EH (cell line): Measurements from ENCODE around the gene SLC35F3.
"Not testable (repeated sequence)": the region's sequence is repeated elsewhere in the genome, so short reads cannot be mapped to it uniquely, and the experiment has no call there.

Experiments
- DNase-seq: peaks from one replicate; pipeline ENCODE4 v3.0.0-alpha.2; 2015; ENCODE audit warnings: low read depth

Gene SLC35F3

DNA sequence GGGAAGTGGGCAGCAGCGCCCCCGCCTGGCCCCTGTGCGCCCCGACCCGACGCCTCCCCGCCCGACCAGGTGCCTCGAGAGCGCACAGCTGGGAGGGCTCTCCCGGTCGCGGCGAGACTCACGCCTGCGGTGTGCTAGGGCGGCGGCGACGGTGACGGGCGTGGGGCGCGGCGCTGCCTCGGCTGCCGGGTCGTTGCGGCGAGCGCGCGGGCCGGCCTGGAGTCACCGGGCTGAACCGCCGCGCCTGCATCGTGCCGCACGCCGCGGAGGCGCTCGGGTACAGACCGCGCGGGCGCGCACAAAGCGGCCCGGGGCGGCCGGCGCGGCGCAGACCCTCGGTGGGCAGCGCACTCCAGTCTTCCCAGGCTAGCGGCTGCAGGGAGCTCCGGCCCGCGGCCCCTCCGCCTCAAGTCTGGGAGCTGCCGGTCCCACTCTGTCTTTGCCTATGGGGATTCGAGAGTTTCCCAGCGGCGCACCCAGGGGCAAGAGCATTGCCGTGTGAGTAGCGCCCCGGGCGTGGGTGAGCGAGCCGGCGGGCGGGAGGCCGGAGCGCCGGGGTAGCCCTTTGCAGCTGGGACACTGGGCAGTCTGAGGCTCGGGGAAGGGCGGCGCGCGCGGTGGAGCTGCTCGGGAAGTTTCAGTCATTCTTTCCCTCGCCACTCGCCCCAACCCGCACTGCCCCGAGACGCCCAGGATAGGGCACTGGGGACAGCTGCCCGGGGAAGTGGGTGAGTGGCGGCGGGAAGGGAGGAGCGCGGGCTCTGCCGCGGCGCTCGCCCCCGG is at the start of gene SLC35F3:
SLC35F3 (plus strand) TSS at position 44 of the 783 bp plus-strand sequence.
- peak; percentile 17 for DNase-seq

- no peak for DNase-seq
These were observed 45.0 kb upstream of the SLC35F3 start for GRCh38 chr1:233859446-233859845.

DNA sequence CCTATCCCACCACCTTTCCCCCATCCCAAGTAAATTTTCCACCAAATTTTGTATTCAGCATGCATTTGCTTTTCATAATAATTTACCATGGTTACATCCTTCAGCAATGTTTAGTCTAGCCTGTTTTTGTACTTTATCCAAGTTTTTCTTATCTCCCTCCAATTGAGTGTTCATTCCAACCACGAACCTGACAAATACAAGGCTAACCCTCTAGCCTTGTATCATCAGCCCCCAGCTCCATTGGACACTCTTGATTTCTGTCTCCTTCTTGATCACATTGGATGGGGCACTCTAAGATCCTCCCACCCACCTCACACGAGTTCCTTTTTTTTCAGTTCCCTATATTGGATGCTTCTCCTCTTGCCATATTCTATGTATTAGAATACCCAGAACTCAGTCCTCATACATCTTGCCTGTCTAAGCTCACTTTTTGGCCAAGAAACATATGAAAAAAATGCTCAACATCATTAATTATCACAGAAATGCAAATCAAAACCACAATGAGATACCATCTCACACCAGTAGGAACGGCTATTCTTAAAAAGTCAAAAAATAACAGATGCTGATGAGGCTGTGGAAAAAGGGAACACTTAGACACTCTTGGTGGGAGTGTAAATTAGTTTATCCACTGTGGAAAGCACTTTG is 40.5 kb upstream of the SLC35F3 start:
- no peak for DNase-seq

GRCh38 chr1:233864578-233864977 is 39.9 kb upstream of the SLC35F3 start:
- no peak for DNase-seq

DNA sequence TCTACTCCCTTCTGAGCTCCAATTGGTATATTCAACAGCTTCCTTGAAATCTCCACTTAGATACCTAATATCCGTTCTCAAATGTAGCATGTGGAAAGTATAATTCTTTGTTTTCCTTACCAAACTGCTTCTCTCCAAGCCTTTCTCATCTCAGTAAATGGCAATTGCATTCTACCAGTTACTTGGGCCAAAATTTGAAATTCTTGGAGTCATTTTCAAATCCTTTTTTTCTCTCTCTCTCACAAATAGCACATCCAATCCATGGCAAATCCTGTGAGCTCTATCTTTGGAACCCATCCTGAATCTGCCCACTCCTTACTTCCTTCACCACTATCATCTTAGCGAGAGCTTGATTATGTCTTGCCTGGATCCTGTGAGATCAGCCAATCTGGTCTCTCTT is 39.3 kb upstream of the SLC35F3 start:
- DNase-seq: no peak

- DNase-seq: no peak
These were observed 38.6 kb upstream of the SLC35F3 start for GRCh38 chr1:233865902-233866301.

- no peak for DNase-seq
These were observed 37.4 kb upstream of the SLC35F3 start for GRCh38 chr1:233867028-233867427.

DNA sequence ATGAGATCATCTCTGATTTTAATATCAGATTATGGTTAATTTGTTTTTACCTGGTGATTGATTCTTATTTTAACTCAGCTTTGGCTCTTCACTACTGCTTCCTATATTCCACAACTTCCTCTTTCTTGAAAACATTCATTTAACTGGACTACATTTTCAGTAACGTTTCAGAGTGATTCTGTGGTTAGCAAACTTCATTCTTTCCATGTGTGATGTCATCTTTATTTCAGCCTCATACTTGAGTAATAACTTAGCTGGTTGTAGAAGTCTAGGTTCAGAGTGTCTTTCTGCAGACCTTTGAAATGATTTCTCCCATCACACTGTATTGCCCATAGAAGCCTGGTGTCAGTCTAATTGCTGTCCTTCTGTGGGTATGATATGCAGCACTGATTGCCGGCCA is 36.0 kb upstream of the SLC35F3 start:
- DNase-seq: peak; percentile 9

GRCh38 chr1:233869680-233870079 is 34.8 kb upstream of the SLC35F3 start:
- no peak for DNase-seq

GRCh38 chr1:233873666-233874065 is 30.8 kb upstream of the SLC35F3 start:
- DNase-seq: no peak

GRCh38 chr1:233879841-233880240 is 24.6 kb upstream of the SLC35F3 start:
- no peak for DNase-seq

DNA sequence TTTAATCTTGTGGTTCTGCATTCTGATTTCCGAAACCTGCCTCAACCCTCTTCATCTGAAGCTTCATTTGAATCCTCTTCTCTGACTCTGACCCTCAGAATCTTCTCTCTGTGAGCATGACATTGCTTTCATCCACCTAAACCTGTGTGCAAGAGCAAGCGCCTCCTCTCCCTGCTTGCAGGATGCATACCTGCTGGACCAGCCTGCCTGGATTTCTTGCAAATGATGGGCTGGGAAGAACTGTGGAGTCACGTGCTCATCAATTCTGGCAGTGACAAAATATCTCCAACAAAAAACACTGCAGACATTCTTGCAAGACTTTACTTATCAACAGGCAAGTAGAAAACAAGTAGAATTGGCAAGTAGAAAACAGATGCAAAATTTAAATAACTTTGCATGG is 20.8 kb upstream of the SLC35F3 start:
- DNase-seq: no peak

DNA sequence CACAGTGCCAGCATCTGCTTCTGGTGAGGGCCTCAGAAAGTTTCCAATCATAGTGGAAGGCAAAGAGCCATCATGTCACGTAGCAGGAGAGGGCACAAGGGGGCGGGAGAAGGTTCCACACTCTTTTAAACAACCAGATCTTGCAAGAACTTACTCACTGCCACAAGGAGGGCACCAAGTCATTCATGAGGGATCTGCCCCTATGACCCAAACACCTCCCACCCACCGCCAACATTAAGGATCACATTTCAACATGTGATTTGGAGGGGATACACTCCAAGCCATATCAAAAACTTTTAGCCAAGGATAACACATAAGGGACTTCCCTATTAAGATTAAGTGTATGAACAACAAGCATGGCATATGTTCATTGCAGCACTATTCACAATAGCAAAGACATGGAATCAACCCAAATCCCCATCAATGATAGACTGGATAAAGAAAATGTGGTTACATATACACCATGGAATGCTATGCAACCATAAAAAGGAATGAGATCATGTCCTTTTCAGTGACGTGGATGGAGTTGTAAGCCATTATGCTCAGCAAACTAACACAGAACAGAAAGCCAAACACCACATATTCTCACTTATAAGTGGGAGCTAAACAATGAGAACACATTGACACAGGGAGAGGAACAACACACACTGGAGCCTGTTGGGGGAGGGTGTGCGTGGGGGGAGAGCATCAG is 19.9 kb upstream of the SLC35F3 start:
- DNase-seq: peak; percentile 27

DNA sequence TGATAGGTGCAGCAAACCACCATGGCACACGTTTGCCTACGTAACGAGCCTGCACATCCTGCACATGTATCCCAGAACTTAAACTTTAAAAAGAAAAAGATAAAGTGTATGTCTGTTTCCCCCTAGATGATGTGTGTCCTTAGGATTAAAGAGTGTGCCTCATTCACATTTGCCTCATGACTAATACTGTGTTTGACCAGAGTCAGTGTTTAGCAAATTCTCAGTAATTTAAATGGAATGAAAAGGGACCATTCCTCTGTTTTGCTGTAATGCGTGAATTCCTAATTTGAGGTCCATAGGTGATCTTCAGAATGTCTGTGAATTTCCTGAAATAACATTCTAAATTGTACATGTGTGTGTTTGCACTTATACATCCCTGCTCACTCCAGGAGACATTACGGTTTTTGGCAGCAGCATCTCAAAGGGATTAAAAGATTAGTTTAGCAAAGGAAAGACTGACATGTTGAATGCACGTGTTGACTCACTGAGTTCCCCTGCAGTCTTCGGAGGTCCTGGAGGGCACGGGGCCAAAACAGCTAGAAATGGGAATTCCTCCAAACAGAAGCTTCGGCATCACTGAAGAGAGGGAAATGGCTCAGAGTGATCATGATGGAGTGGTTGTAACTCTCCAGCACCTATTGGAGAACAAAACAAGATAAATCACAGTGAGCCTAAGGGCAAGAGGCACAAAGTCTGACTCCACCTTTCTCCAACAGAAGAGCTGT is 19.1 kb upstream of the SLC35F3 start:
- peak; percentile 24 for DNase-seq

DNA sequence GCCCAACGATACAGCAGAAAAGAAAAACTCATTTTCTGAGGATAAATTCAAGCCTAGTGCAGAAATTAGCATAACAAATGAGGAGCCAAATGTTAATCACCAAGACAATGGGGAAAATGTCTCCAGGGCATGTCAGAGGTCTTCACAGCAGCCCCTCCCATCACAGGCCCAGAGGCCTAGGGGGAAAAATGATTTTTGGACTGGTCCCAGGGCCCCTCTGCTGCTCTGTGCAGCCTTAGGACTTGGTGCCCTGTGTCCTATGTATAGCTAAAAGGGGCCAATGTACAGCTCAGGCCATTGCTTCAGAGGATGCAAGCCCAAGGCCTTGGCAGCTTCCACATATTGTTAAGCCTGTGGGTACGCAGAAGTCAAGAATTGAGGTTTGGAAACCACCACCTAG is 13.3 kb upstream of the SLC35F3 start:
- not testable (repeated sequence) for DNase-seq

GRCh38 chr1:233897325-233898162 is 6.9 kb upstream of the SLC35F3 start:
- DNase-seq: no peak

GRCh38 chr1:233901495-233901894 is 3.0 kb upstream of the SLC35F3 start:
- DNase-seq: no peak

GRCh38 chr1:233905416-233906051 is 1.1 kb downstream of the SLC35F3 start:
- DNase-seq: no peak

GRCh38 chr1:233907151-233907550 is 2.7 kb downstream of the SLC35F3 start:
- DNase-seq: no peak

DNA sequence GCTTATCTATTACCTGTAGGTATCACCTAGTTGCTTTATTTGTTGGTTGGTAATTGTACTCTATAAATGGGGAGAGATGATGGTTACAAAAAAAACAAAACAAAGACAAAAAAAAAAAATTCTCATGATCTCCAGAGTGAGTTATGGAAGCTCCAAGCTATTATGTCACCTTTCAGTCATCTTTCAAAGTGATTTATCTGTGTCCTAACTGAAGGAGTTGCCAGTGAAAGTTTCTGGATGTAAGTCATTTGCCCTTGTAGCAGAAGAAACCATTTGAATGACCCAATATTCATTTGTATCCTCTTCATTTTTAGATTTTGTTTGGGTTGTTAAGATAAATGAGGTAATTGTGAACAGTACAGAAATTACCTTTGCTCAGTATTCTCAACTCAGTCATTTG is 3.6 kb downstream of the SLC35F3 start:
- no peak for DNase-seq

DNA sequence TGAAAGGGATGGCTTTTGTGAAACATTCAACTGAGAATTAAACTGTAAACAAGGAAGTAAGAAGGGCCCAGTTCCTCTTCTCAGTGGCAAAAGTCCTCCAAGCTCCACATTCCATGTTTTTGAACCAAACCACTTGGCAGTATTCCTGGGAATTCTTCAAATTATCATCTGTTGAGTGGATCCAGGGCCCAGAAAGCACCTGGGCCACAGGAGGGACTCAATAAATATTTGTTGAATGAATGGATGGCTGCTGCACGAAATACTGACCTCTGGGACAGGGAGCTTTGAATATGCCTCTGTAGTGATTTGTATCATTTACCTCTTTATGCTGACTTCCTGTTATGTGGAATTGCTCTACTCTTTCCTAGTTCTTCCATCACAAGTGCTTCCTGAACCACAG is 4.7 kb downstream of the SLC35F3 start:
- DNase-seq: peak; percentile 80
